Stimulated activated CD4-positive, alpha-beta T cell treated with anti-CD3 and anti-CD28 coated beads, Interleukin-1b, Interleukin-23, amount 100 ng/mL, for 4 hours (primary cell): ENCODE data around the gene FHOD1.

Experiments
- DNase-seq, 2 donors: peaks; one replicate each; pipeline ENCODE4 v3.0.0-alpha.2; 2020; ENCODE audit warnings: low read depth in 2 of 2

The FHOD1 gene

DNA sequence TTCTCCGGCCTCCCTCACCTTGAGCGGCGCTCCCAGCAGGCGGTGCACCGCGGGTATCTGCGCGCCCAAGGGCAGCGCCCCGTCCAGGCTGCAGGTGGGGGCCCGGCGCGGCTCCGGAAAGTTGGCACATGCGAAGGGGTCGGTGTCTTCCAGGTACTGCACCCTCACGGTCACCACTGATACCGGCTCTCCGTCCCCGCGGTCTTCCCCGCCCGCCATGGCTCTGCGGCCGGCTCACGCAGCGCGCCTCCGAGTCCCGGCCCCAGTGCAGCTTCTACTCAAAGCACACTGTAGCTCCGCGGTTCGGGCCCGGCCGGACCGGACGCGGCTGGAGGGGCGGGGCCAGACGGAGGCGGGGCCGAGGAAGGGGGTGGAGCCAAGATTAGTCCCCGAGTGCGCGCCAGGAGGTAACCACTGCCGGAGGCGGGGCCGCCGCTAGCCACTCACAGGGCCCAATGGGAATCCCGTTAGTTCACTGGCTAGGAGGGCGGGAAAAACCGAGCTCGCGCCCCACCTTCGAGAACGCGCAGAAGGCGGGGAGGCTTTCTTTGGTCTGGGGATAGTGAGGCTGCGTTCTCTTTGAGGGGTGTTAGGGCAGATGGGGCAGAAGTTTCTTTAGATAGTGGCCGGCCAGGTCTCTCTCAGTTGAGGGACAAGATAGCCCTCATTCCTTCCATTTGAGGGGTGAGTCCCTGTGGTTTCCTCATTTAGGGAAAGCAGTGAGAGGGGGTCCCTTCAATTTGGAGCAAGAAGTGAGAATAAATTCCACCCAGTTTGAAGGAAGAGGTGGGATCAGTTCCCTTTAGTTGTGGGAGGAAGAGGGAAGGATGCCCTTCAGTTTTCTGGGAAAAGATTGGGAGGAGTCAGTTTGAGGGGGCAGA lies at the start of gene FHOD1:
Gene FHOD1 (minus strand): TSS at position 290 of the 881 bp plus-strand sequence. CDS start 71 bp downstream, at position 219.
- DNase-seq, result peak; percentile 92 to 98

DNA sequence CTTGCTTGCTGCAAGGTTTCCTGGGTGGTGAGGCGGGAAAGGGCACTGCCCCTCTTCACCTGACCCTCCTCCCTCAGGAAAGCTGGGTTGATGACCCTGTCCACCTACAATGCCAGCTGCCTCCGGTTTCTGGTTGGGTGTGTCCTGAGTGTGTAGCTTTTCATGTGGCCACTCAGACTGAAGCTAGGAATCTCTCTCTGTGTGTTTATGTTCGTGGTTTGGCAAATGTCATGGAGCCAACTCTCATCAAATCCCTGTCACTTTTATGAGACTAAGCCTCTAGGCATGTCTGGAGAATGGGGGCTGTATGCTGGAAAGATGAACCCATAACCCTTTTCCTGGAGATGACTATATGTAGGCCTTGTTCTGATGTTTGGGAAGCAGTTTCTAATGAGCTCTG lies 49.1 kb upstream of the FHOD1 start:
- DNase-seq, result no peak

DNA sequence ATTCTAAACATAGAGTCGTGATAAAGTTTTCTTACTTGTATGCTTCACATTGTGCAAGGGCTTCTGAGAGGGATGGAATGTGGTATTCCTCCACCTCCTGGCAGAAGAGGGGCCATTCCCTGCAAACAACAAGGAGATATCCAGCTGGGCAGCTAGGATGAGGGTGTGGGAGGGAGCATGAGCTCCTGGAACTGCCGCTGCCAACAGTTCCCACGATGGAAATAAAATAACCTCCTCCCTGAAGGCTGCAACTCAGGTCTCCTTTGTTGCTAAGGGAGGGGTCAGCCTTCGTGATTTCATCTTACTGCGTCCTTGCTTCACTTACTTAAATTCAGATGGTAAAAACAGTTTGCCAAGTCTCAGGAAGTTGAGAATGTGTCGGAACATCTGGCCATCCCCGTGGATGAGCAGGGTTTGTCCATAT lies 47.7 kb upstream of the FHOD1 start:
- no peak for DNase-seq

DNA sequence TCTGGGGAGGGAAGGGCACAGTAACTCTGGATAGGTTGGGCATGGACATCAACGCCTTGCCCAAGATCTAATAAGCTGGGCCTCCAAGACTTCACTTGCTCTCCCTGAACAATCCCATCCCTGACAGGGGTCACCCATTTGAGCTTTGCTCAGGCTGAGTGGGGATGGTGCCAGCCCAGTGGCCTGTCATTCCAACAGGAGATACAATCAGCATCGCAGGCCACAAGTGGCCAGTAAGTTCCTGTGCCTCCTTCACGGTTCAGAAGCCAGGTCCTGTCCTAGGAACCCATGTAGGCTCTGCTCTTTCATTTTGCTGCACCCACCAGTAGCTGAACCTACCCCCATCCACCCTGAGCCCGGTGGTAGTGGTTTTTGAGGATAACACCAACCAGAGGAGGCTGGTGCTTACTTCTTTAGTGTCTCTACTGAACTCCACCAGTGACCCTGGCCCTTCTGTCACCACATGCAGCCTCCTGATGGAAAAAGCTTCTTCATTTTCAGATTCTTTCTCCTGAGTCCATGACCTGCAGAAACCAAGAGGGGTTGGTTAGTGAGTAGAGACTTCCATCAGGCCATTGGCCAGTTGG lies 47.0 kb upstream of the FHOD1 start:
- DNase-seq, result no peak

DNA sequence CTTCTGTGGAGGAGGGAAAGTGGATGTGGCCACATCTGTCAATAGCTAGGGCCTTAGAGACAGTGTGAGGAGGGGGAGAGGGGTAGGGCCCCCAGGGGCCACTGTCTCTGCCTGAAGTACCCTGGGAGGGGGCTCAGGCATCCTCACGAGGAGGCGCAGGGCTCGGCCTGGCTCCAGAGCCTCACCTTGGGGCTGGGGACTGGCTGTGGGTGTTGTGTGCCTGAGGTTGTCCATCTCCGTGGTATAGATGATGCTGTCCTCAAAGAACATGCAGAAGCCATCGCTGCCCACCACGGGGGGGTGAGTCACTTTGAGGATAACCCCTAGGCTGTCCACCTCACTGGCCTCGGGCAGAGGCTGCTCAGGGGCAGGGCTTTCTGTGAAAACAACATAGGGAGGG lies 44.2 kb upstream of the FHOD1 start:
- DNase-seq, result no peak

DNA sequence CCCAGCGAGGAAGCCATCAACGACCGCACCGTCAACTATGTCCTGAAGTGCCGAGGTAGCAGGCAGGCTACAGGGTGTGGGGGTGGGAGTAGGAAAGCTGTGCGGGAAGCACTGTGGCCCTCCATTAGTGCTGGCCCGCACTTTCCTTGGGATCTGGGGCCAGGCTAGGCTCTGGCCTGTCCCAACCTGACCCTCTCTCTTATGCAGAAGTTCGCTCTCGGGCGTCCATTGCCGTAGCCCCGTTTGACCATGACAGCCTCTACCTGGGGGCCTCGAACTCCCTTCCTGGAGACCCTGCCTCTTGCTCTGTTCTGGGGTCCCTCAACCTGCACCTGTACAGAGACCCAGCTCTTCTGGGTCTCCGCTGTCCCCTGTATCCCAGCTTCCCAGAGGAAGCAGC lies 40.7 kb upstream of the FHOD1 start:
- DNase-seq, result no peak

DNA sequence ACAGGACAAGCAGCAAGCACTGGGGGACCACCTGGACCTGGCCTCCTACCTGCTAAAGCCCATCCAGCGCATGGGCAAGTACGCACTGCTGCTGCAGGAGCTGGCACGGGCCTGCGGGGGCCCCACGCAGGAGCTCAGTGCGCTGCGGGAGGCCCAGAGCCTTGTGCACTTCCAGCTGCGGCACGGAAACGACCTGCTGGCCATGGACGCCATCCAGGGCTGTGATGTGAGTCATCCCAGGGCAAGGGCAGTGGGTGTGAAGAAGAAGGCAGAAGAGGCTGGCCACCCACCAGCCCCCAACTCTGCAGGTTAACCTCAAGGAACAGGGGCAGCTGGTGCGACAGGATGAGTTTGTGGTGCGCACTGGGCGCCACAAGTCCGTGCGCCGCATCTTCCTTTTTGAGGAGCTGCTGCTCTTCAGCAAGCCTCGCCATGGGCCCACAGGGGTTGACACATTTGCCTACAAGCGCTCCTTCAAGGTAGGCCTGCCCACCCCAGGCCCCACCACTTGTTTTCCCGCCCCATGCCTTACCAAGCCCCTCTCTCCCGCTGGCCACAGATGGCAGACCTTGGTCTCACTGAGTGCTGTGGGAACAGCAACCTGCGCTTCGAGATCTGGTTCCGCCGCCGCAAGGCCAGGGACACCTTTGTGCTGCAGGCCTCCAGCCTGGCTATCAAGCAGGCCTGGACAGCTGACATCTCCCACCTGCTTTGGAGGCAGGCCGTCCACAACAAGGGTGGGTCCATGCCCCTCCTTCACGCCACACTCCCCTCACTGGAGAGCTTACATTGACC lies 39.4 kb upstream of the FHOD1 start:
- no peak for DNase-seq

DNA sequence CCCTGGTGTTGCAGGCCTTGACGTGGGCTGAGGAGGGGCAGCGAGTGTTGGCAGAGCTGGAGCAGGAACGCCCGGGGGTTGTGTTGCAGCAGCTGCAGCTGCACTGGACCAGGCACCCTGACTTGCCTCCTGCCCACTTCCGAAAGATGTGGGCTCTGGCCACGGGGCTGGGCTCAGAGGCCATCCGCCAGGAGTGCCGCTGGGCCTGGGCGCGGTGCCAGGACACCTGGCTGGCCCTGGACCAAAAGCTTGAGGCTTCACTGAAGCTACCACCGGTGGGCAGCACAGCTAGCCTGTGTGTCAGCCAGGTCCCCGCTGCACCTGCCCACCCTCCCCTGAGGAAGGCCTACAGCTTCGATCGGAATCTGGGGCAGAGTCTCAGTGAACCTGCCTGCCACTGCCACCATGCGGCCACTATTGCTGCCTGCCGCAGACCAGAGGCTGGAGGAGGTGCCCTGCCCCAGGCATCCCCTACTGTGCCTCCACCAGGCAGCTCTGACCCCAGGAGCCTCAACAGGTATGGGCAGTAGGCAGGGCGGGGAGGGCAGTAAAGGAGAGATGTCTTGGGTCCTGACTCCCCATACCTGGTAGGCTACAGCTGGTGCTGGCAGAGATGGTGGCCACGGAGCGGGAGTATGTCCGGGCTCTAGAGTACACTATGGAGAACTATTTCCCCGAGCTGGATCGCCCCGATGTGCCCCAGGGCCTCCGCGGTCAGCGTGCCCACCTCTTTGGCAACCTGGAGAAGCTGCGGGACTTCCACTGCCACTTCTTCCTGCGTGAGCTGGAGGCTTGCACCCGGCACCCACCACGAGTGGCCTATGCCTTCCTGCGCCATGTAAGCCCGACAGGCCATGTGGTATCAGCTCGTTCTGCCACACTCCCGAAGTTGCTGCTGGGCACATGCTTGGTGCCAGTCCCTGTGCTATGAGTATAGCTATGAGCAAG lies 37.7 kb upstream of the FHOD1 start:
- DNase-seq, result no peak

DNA sequence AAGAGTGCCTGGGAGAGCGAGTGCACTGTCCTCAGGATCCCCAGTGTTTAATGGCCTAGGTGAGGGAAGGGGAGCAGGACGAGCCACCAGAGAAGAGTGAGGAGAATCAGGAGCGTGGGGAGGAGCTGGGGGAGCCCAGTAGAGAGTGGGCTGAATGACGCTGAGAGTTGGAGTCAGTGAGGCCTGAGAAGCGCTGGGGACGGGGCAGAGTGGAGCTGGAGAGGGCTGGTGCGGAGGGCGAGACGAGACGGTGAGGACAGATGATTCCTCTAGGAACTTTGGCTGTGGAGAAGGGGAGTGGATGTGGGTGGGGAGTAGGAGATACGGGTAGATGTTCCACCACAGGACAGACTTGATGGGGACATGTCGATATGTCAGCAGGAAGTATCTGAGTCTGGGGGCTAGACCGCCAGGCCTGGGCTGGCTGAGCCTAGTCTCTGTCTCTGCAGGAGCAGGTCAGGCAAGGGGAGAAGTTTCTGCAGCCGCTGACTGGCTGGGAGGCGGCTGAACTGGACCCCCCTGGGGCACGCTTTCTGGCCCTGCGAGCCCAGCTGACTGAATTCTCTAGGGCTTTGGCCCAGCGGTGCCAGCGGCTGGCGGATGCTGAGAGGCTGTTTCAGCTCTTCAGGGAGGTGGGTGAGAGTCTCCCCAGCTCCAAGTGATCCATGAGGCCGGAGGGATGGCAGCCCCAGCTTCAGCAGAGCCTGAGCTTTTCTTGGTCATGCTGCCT lies 36.7 kb upstream of the FHOD1 start:
- DNase-seq, result no peak

DNA sequence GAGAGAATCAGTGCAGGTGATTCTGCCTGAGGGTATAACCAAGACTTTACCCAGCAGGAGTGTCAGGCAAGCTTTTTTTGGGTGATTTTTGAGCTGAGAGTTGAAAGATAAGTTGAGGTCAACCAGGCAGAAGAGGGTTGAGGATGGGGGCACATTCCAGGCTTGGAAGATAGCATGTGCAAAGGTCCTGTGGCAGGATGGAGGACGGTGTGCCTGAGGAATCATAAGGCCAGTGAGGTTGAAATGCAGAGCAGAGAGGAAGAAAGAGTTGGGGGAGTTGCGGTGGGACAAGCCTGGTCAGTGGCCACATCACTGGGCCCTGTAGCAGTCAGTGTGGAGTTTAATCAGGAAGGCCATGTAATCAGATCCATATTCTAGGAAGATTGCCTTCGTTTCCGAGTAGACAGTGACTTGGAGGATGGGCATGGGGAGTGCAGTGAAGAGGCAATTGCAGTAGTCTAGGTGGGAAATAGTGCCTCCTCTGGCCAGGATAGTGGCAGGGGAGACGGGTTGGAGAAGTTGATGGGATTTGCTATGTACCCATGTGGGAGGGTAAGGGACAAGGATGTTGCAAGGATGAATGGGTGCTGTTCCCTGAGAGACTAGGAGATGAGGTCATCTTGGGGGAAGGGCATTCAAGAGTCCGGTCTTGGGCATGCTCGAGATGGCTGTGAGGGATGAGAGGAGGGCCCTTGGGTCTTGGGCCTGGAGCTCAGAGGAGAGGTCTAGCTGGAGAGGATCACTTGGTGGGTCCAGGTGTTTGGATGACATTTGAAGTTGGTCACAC lies 36.0 kb upstream of the FHOD1 start:
- DNase-seq, result no peak

GRCh38 chr16:67282447-67282805 lies 35.1 kb upstream of the FHOD1 start:
- DNase-seq, result no peak

DNA sequence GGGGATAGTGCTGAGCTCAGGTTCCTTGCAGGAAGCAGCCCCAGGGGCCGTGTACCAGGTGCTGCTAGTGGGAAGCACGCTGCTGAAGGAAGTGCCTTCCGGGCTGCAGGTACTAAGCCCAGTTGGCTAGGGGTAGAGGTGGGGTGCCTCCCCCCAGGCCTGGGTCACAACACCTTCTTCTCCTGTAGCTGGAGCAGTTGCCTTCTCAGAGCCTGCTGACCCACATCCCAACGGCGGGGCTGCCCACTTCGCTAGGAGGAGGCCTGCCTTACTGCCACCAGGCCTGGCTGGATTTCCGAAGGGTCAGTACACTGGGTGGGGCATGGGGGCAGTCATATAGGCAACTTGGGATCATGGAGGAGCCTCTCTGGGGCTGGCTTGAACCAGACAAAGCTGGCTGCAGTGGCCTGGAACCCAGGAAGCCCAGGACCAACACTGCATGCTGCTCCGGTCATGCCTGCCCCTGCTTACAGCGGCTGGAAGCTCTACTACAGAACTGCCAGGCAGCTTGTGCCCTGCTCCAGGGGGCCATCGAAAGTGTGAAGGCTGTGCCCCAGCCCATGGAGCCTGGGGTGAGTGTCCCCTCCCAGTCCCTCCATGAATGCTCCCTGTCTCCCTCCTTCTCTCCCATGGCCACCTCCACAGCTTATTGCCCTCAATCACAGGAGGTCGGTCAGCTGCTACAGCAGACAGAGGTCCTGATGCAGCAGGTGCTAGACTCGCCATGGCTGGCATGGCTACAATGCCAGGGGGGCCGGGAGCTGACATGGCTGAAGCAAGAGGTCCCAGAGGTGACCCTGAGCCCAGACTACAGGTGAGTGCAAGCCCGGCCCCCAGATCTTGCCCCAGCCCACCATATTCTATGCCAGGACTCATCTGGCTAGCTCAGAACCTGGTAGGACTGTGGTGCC lies 34.5 kb upstream of the FHOD1 start:
- no peak for DNase-seq

GRCh38 chr16:67280090-67281015 lies 33.1 kb upstream of the FHOD1 start:
- DNase-seq, result no peak

DNA sequence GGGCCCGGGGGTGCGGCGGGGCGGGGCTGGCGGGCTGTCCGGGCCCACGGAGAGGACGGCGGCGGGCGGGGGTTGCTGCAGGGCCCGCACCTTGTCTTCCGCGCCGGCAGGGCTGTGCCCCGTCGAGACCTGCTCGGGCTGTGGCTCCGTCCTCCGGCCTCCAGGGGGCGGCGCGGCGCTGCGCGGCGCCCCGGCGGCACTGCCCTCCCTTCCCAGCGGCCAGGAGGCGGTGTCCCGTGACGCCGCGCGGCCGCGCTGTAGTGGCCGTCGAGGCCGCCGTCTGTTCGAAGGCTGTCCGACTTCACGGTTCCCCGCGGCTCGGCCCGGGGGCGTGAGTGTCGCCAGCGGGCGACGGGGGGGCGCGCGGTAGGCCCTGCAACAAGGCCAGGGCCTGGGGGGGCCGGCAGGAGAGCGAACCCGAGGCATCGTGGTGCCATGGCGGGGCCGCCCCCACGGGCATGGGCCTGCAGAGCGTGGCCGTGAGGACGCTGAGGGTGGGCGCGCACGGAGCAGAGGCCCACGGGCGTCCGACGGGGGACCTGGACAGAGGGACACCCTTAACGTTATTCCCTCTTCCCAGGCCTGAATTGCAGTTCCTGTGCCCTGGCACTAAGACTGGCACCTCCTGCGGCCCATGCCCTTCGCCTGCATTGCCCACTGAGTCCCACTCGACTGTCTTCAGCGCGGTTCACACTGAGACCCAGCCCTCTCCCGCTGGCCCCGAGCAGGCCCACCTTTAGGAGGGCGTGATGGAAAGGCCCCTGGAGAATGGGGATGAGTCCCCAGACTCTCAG lies 32.2 kb upstream of the FHOD1 start, which contains the start of gene PLEKHG4:
Gene PLEKHG4 (plus strand): TSS at position 237 of the 794 bp plus-strand sequence. CDS start 513 bp downstream, at position 750.
- DNase-seq, result peak; percentile 67 to 78

- peak in 1 of 2 donors; percentile 25 for DNase-seq
Measured at GRCh38 chr16:67278773-67279295, 31.6 kb upstream of the FHOD1 start.

DNA sequence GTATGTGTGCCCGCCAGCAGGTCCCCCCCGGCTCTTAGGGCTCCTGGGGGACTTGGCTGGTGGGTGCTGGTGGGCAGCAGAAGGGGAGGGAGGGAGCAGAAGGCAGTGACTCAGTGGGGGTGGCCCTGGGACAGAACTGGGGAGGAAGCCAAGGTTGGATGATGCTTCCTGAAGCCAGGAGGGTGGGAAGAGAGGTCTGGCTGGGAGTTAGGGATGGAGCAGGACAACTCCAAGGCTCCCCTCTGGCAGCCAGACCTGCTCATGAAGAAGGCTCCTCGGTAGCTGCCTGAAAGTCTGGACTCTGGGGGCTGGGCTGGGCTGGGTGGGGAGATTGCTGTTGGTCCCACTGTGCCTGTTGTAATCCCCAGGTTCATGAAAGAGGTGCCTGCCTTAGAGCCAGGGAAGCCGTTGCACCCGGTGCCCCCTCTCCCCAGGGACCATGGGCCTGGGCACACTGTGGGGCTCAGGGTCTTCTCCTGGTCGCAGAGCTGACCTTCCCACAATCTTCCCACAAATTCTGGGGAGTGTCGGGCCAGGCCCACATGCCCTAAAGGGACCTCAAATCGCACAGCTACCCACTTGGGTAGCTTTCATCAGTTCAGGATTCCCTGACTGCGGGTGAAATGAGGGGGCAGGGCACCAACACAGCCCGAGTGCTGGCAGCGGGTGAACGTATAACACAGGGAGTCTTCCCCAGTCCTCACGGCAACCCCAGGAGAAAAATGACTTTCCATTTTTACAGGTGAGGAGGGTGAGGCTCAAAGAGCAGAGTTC lies 30.9 kb upstream of the FHOD1 start:
- no peak for DNase-seq
